Ecto neural progenitor cell (in vitro differentiated cells): ENCODE data around the gene OPA1.
"Not testable (repeated sequence)": the region's sequence is repeated elsewhere in the genome, so short reads cannot be mapped to it uniquely, and the experiment has no call there.

Experiments
- DNase-seq: peaks from one replicate; pipeline ENCODE4 v3.0.0-alpha.2; 2018; ENCODE audit warnings: low spot score

The OPA1 gene

GRCh38 chr3:193589616-193590015 lies 3.4 kb upstream of the OPA1 start:
- no peak for DNase-seq

DNA sequence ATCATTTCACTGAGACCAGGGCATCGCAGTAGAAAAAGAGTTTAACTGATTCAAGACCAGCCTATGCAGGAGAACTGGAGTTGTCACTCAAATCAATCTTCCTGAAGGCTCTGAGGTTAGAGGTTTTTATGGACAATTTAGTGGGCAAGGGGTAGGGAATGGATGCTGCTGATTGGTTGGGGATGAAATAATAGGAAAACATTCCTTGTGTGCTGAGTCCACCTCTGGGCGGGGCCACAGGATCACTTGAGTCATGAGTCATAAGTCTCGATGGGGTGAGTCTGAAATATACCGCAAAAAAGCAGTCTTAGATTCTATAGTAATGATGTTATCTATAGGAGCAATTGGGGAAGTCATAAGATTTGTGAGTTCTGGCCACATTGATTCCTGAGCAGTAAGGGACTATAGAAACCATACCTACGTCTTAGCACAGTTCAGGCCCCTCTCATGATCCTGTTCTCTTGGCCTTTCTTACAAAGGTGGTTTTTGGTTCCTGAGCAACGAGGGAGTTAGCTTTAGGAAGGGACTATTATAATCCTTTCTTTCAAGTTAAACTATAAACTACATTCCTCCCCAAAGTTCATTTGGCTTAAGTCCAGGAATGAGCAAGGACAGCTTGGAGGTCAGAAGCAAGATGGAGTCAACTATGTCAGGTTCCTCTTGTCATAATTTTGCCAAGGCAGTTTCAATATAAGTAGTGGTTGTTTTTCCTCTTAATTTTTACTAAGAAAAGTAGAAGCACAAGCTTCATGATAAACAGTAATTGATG lies 2.7 kb upstream of the OPA1 start:
- DNase-seq = no peak

DNA sequence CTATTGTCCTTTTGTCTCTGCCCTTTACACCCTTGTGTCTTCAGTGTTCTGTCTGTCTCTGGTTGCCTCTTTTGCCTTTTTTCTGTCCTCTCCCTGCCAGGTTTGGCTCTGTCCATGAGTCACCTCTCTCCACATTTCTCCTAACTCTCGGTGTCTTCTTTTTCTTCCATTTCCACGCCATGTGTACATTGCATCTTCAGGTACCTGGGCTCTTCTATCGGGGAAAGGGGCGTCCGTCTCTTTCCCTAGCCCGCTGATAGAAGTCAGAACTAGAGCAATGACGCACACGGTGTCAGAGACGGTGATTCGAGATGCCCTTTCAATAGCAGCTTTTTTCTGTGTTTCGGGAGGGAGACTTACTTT lies 641 bp downstream of the OPA1 start:
- DNase-seq = peak; percentile 50

GRCh38 chr3:193594946-193595689 lies 2.1 kb downstream of the OPA1 start:
- DNase-seq = no peak

GRCh38 chr3:193595939-193596487 lies 3.0 kb downstream of the OPA1 start:
- DNase-seq = no peak

- DNase-seq = no peak
These were observed 5.2 kb downstream of the OPA1 start for GRCh38 chr3:193598202-193598601.

DNA sequence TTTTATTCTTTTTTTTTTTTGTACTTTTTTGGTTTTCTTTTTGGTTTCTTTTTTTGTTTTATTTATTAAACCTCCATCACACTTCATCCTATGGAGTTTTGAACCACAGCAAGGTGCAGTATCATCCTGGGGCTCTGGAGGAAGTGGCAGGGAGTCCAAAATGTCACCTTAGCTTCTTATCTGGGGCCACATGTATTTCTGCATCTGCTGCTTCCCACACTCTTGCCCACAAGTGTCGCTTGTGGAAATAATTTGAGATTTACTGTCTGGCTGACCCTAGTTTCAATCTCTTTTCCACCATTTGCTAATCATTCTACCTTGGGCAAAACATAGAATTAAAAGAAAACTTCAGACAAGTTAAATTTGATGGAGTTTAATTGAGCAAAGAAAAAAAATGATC lies 6.4 kb downstream of the OPA1 start:
- DNase-seq = no peak

DNA sequence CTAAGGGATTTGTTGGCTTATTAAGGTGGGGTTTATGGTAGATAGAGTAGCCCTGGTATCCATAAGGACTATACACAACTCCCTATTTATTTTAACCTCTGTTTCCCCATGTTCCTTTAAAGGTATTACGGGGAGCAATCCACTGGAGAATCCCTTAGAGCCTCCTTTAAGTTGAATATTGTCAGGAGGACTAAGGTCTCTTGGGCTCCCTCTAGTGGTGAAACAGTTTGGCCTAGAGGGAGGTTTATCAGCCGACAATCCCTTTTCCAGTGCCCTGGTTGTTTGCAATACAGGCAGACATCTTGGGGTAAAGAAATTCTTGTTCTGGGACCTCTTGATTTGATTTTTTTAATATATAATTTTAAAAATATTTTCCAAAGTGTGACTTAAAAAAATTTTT lies 12.9 kb downstream of the OPA1 start:
- DNase-seq = peak; percentile 55

GRCh38 chr3:193606892-193607291 lies 13.9 kb downstream of the OPA1 start:
- not testable (repeated sequence) for DNase-seq

GRCh38 chr3:193610516-193610915 lies 17.5 kb downstream of the OPA1 start:
- not testable (repeated sequence) for DNase-seq

- no peak for DNase-seq
These were observed 21.4 kb downstream of the OPA1 start for GRCh38 chr3:193614430-193614829.

DNA sequence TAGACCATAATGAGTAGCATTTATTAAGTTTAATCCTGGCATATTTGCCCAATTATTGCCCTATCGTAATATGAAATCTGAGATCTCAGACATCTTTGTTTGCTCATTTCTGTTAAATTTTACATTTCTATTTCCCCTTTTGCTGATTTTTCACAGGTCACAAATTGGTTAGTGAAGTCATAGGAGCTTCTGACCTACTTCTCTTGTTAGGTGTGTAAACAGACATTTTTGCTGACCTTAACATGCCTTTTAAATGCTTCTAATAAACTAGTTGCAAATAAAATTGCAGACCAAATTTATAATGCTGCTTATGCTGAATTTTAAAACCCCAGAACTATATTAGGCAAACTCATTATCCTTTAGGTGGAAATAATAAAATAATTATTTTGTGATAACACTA lies 24.6 kb downstream of the OPA1 start:
- DNase-seq = no peak

GRCh38 chr3:193620057-193620456 lies 27.0 kb downstream of the OPA1 start:
- DNase-seq = no peak

- DNase-seq = no peak
These were observed 27.6 kb downstream of the OPA1 start for GRCh38 chr3:193620650-193621049.

GRCh38 chr3:193621127-193621526 lies 28.1 kb downstream of the OPA1 start:
- DNase-seq = no peak

DNA sequence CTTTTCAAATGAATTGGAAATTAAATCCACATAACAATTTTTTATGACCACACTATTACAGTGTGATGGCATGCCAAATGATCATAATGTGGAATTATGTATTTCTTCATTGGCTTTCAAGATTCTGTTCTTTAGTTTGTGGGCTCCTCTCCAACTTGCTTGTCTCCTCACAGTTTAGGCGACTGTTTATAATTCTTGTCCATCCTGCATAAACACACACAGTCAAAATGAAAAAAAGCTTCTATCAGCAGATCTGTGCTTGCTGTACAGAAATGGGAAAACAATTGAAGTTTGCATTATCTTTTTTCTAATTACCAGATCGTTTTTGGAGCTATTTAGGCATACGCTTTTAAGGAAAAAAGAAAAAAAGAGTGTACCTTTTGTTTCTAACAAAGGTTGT lies 37.0 kb downstream of the OPA1 start:
- DNase-seq = no peak

DNA sequence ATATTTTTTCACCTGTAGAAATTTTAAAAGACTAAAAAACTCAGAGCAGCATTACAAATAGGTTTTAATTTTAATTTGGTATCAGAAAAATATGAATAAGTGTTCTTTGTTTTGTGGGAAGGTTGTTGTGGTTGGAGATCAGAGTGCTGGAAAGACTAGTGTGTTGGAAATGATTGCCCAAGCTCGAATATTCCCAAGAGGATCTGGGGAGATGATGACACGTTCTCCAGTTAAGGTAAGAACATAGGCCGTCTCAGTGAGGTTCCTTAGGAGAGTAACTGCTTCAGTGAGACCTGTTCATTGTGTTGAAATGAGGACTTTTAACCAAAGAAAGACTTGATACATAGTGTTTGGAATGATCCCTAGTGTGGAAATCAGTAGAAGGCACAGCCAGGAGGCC lies 44.8 kb downstream of the OPA1 start:
- no peak for DNase-seq

- no peak for DNase-seq
These were observed 45.8 kb downstream of the OPA1 start for GRCh38 chr3:193638833-193639232.

GRCh38 chr3:193640165-193640715 lies 47.2 kb downstream of the OPA1 start:
- no peak for DNase-seq

- DNase-seq = no peak
These were observed 47.9 kb downstream of the OPA1 start for GRCh38 chr3:193640728-193641439.

- no peak for DNase-seq
These were observed 48.4 kb downstream of the OPA1 start for GRCh38 chr3:193641440-193641775.

- no peak for DNase-seq
These were observed 52.8 kb downstream of the OPA1 start for GRCh38 chr3:193645806-193646205.
